Inflammatory macrophage (primary cell): ENCODE measurements around the gene NDUFV2.
"Not testable (repeated sequence)": the region's sequence is repeated elsewhere in the genome, so short reads cannot be mapped to it uniquely, and the experiment has no call there.

Source experiments
- DNase-seq, 2 donors: peaks; one replicate each; pipeline ENCODE4 v3.0.0-alpha.2; 2020 to 2022

NDUFV2 gene

GRCh38 chr18:9091066-9091476 lies 11.4 kb upstream of the NDUFV2 start:
- DNase-seq: peak in 1 of 2 donors; percentile 22

GRCh38 chr18:9092665-9093064 lies 9.8 kb upstream of the NDUFV2 start:
- peak; percentile 62 to 84 for DNase-seq

- not testable (repeated sequence) for DNase-seq
Observed at GRCh38 chr18:9093109-9093508, 9.4 kb upstream of the NDUFV2 start.

- no peak for DNase-seq
Observed at GRCh38 chr18:9094307-9095226, 7.9 kb upstream of the NDUFV2 start.

GRCh38 chr18:9095297-9096006 lies 7.0 kb upstream of the NDUFV2 start:
- DNase-seq: peak; percentile 72 to 83

GRCh38 chr18:9096007-9096371 lies 6.5 kb upstream of the NDUFV2 start:
- DNase-seq: no peak

GRCh38 chr18:9096685-9097084 lies 5.8 kb upstream of the NDUFV2 start:
- DNase-seq: peak in 1 of 2 donors; percentile 39

- no peak for DNase-seq
Observed at GRCh38 chr18:9097349-9097748, 5.2 kb upstream of the NDUFV2 start.

- no peak for DNase-seq
Observed at GRCh38 chr18:9100796-9101195, 1.7 kb upstream of the NDUFV2 start.

GRCh38 chr18:9101730-9102507 lies 580 bp upstream of the NDUFV2 start:
- peak; percentile 63 to 76 for DNase-seq

GRCh38 chr18:9103376-9103873 lies 926 bp downstream of the NDUFV2 start:
- DNase-seq: no peak

- DNase-seq: no peak
Observed at GRCh38 chr18:9104244-9104901, 1.9 kb downstream of the NDUFV2 start.

- no peak for DNase-seq
Observed at GRCh38 chr18:9105420-9105819, 2.9 kb downstream of the NDUFV2 start.

- no peak for DNase-seq
Observed at GRCh38 chr18:9106094-9106493, 3.6 kb downstream of the NDUFV2 start.

- peak in 1 of 2 donors; percentile 8 for DNase-seq
Observed at GRCh38 chr18:9106800-9107584, 4.5 kb downstream of the NDUFV2 start.

GRCh38 chr18:9108911-9109310 lies 6.4 kb downstream of the NDUFV2 start:
- DNase-seq: no peak

GRCh38 chr18:9109523-9109922 lies 7.0 kb downstream of the NDUFV2 start:
- peak in 1 of 2 donors; percentile 25 for DNase-seq

GRCh38 chr18:9113468-9114149 lies 11.1 kb downstream of the NDUFV2 start:
- DNase-seq: peak; percentile 7 to 25

GRCh38 chr18:9115984-9116383 lies 13.5 kb downstream of the NDUFV2 start:
- no peak for DNase-seq

GRCh38 chr18:9117980-9118841 lies 15.7 kb downstream of the NDUFV2 start:
- peak; percentile 52 to 80 for DNase-seq
